ENCODE measurements around the gene NCOA7.

GRCh38 chr6:125945378-125946141 lies 154.8 kb downstream of the NCOA7 start:
- TF ChIP-seq POLR2A (IDR thresholded peaks at IDR 0.05) (no peak), CTCF (IDR thresholded peaks at IDR 0.05) (no peak), EP300 (IDR thresholded peaks at IDR 0.05) (no peak)
